IMR-90 (cell line): ENCODE results near the gene APOL2. TPM values are rescaled to one million over a fixed set of nuclear protein-coding genes. Genes with fewer than 3 reads are reported as not detected.

Experiments
- ATAC-seq: fragments of 200-7000 bp; cut with Tn5 transposase; 2 replicates; pipeline ENCODE4 v1.9.1; 2020; ENCODE audit warnings: low read depth, mild to moderate bottlenecking, moderate library complexity
- BruUV-seq: library from RNA; stranded (reverse); fragments of 400-500 nt; replicated peaks from 2 replicates; lab custom pipeline; 2021; lab: Mats Ljungman, UMichigan
- CTCF ChIA-PET: fragments of 300-600 bp; formaldehyde crosslinking; extraction: SDS; loops from one replicate; lab custom pipeline; 2021; ENCODE audit warnings: antibody characterized with exemption; lab: Yijun Ruan, JAX
- POLR2A ChIA-PET: fragments of 300-600 bp; sonication (Branson Sonifier 250); formaldehyde crosslinking; loops from one replicate; lab custom pipeline; 2022; ENCODE audit warnings: antibody characterized with exemption; ENCODE audit not compliant: unreplicated experiment; lab: Charles Lee
- DNase-seq: peaks from one replicate; pipeline ENCODE4 v3.0.0; 2013
- H2AFZ ChIP-seq: replicated peaks from 2 replicates; pipeline ENCODE3; 2013; ENCODE audit warnings: low read length, mild to moderate bottlenecking; ENCODE audit not compliant: poor library complexity
- H2AK5ac ChIP-seq: 2 replicates; pipeline ENCODE4 v1.6.1; 2013; ENCODE audit warnings: low read depth, low read length, inconsistent platforms
- H2AK9ac ChIP-seq: replicated peaks from 2 replicates; pipeline ENCODE3; 2013; ENCODE audit warnings: mild to moderate bottlenecking, low read depth, low read length, moderate library complexity; ENCODE audit not compliant: poor library complexity
- H2BK120ac ChIP-seq: 2 replicates; pipeline ENCODE4 v1.6.1; 2013; ENCODE audit warnings: low read depth, low read length, inconsistent platforms
- H2BK15ac ChIP-seq: 3 replicates; pipeline ENCODE4 v1.6.1; 2013; ENCODE audit warnings: low read depth, low read length, inconsistent platforms
- H2BK20ac ChIP-seq: 2 replicates; pipeline ENCODE4 v1.6.1; 2013; ENCODE audit warnings: low read depth, mild to moderate bottlenecking, inconsistent platforms, low read length, moderate library complexity
- H2BK5ac ChIP-seq: 2 replicates; pipeline ENCODE4 v1.6.1; 2013; ENCODE audit warnings: mild to moderate bottlenecking, low read depth, low read length, inconsistent platforms; ENCODE audit not compliant: poor library complexity, severe bottlenecking
- H3K14ac ChIP-seq: replicated peaks from 2 replicates; pipeline ENCODE4 v1.6.1; 2013; ENCODE audit warnings: low read depth, low read length, inconsistent platforms
- H3K18ac ChIP-seq: 2 replicates; pipeline ENCODE4 v1.6.1; 2013; ENCODE audit warnings: low read depth, low read length, control low read depth
- H3K23ac ChIP-seq: 2 replicates; pipeline ENCODE4 v1.6.1; 2013; ENCODE audit warnings: low read depth, low read length, inconsistent platforms
- H3K27ac ChIP-seq: 2 replicates; pipeline ENCODE4 v1.5.1; 2013; ENCODE audit warnings: mild to moderate bottlenecking, control low read depth, low read length; ENCODE audit not compliant: insufficient read depth
- H3K27me3 ChIP-seq: 2 replicates; pipeline ENCODE4 v1.6.1; 2013; ENCODE audit warnings: low read length; ENCODE audit not compliant: control insufficient read depth, insufficient read depth
- H3K36me3 ChIP-seq: 2 replicates; pipeline ENCODE4 v1.6.1; 2013; ENCODE audit warnings: low read length, mixed read lengths; ENCODE audit not compliant: control insufficient read depth, insufficient read depth
- H3K4ac ChIP-seq: 2 replicates; pipeline ENCODE4 v1.6.1; 2013; ENCODE audit warnings: low read depth, low read length, inconsistent platforms
- H3K4me1 ChIP-seq: 2 replicates; pipeline ENCODE4 v1.6.1; 2013; ENCODE audit warnings: low read length, mixed read lengths; ENCODE audit not compliant: control insufficient read depth, insufficient read depth
- H3K4me2 ChIP-seq: 2 replicates; pipeline ENCODE4 v1.6.1; 2013; ENCODE audit warnings: low read depth, mild to moderate bottlenecking, control low read depth, low read length, moderate library complexity
- H3K4me3 ChIP-seq: 2 replicates; pipeline ENCODE4 v1.5.1; 2013; ENCODE audit warnings: low read depth, mild to moderate bottlenecking, control low read depth, low read length, moderate library complexity; ENCODE audit not compliant: insufficient read depth
- H3K56ac ChIP-seq: 2 replicates; pipeline ENCODE4 v1.6.1; 2013; ENCODE audit warnings: low read length, inconsistent platforms; ENCODE audit not compliant: insufficient read depth; ENCODE audit errors: extremely low read depth
- H3K79me1 ChIP-seq, 2 experiments: 2 replicates each; pipeline ENCODE4 v1.6.1; 2013; ENCODE audit warnings: low read length in 2 of 2, inconsistent platforms in 1 of 2, low read depth in 1 of 2
- H3K9ac ChIP-seq: 2 replicates; pipeline ENCODE4 v1.6.1; 2013; ENCODE audit warnings: low read depth, low read length, control low read depth
- H3K9me1 ChIP-seq: 2 replicates; pipeline ENCODE4 v1.6.1; 2013; ENCODE audit warnings: low read length, inconsistent platforms; ENCODE audit not compliant: insufficient read depth
- H3K9me3 ChIP-seq: 2 replicates; pipeline ENCODE4 v1.6.1; 2013; ENCODE audit warnings: low read length; ENCODE audit not compliant: control insufficient read depth, insufficient read depth
- H4K20me1 ChIP-seq: 2 replicates; pipeline ENCODE4 v1.6.1; 2013; ENCODE audit warnings: low read length, inconsistent platforms; ENCODE audit not compliant: insufficient read depth
- H4K5ac ChIP-seq: 2 replicates; pipeline ENCODE4 v1.6.1; 2013; ENCODE audit warnings: mild to moderate bottlenecking, low read depth, low read length, control low read depth
- H4K8ac ChIP-seq, 2 experiments: 2 replicates each; pipeline ENCODE4 v1.6.1; 2013; ENCODE audit warnings: low read depth in 2 of 2, low read length in 2 of 2, control low read depth in 1 of 2, inconsistent platforms in 1 of 2
- H4K91ac ChIP-seq: 2 replicates; pipeline ENCODE4 v1.6.1; 2013; ENCODE audit warnings: low read depth, low read length, inconsistent platforms; ENCODE audit not compliant: insufficient read depth
- BHLHE40 ChIP-seq: fragments of 150-350 bp; IDR thresholded peaks from 2 replicates; pipeline ENCODE4 v1.6.1; 2016; ENCODE audit warnings: mild to moderate bottlenecking, low read depth, low read length
- CEBPB ChIP-seq: IDR thresholded peaks from 2 replicates; pipeline ENCODE4 v1.6.1; 2012; ENCODE audit warnings: low read depth, low read length, improper control_type of control experiment
- CHD1 ChIP-seq: IDR thresholded peaks from 2 replicates; pipeline ENCODE4 v1.6.1; 2012; ENCODE audit warnings: low read depth, low read length, improper control_type of control experiment
- FOS ChIP-seq: fragments of 150-350 bp; IDR thresholded peaks from 2 replicates; pipeline ENCODE4 v1.6.1; 2016; ENCODE audit warnings: low read depth, low read length
- MAFK ChIP-seq: IDR thresholded peaks from 2 replicates; pipeline ENCODE4 v1.6.1; 2012; ENCODE audit warnings: low read depth, low read length, improper control_type of control experiment
- MAZ ChIP-seq: IDR thresholded peaks from 2 replicates; pipeline ENCODE4 v1.6.1; 2012; ENCODE audit warnings: low read depth, mild to moderate bottlenecking, low read length, improper control_type of control experiment, moderate library complexity, borderline replicate concordance
- MXI1 ChIP-seq: IDR thresholded peaks from 2 replicates; pipeline ENCODE4 v1.6.1; 2012; ENCODE audit warnings: low read depth, mild to moderate bottlenecking, low read length, moderate library complexity, borderline replicate concordance
- NFE2L2 ChIP-seq: fragments of 150-350 bp; IDR thresholded peaks from 2 replicates; pipeline ENCODE4 v1.6.1; 2016; ENCODE audit warnings: low read depth, mild to moderate bottlenecking, low read length
- POLR2A ChIP-seq: IDR thresholded peaks from 2 replicates; pipeline ENCODE4 v1.6.1; 2012; ENCODE audit warnings: mild to moderate bottlenecking, low read depth, low read length
- RAD21 ChIP-seq: IDR thresholded peaks from 2 replicates; pipeline ENCODE4 v1.6.1; 2012; ENCODE audit warnings: low read length, improper control_type of control experiment
- RCOR1 ChIP-seq: IDR thresholded peaks from 2 replicates; pipeline ENCODE4 v1.6.1; 2012; ENCODE audit warnings: mild to moderate bottlenecking, low read length, improper control_type of control experiment; ENCODE audit not compliant: insufficient replicate concordance
- RFX5 ChIP-seq: IDR thresholded peaks from 2 replicates; pipeline ENCODE4 v1.8.0; 2012; ENCODE audit warnings: low read depth, mild to moderate bottlenecking, low read length, moderate library complexity
- SMC3 ChIP-seq: fragments of 150-350 bp; IDR thresholded peaks from 2 replicates; pipeline ENCODE4 v1.6.1; 2016; ENCODE audit warnings: low read depth, mild to moderate bottlenecking, antibody characterized with exemption, low read length, moderate library complexity
- WGBS, 2 experiments: methylation state at CpG; one replicate each; pipeline versions ENCODE4 v1.1.5 to v1.1.7; 2013; ENCODE audit warnings: missing lambda C conversion rate in 2 of 2; ENCODE audit not compliant: insufficient read length in 1 of 2; ENCODE audit errors: extremely low coverage in 2 of 2; 5-methylcytosine and 5-hydroxymethylcytosine counted together
- dilution Hi-C: fragments of 300-500 bp; cut with HindIII; formaldehyde crosslinking; loops from one replicate; pipeline ENCODE4 v1.14.3; 2018; ENCODE audit warnings: low sequenced_read_pairs; ENCODE audit not compliant: unreplicated experiment
- in situ Hi-C: fragments of 300-500 bp; cut with MboI; formaldehyde crosslinking; loops from 3 replicates; pipeline ENCODE4 v1.14.3; 2019; ENCODE audit warnings: low sequenced_read_pairs, inconsistent platforms, mixed read lengths
- intact Hi-C: fragments of 100-400 bp; cut with micrococcal nuclease; formaldehyde crosslinking; loops from 2 replicates; pipeline ENCODE4 v1.10.0; 2022
- polyA plus RNA-seq, 3 experiments: library from polyadenylated mRNA; depleted of rRNA; stranded (reverse); fragments of >200 nt; gene quantifications; 2 replicates each; pipeline ENCODE4 v1.2.3, GENCODE V29; 2012; ENCODE audit warnings: low replicate concordance in 1 of 3
- total RNA-seq: library from RNA; depleted of rRNA; stranded (reverse); fragments of >200 nt; gene quantifications from 2 replicates; pipeline ENCODE4 v1.2.3, GENCODE V29; 2012
- TF ChIP-seq, protein P1 (sequence below): conservative IDR thresholded peaks from 2 replicates; pipeline ENCODE4 v1.5.1; 2012; ENCODE audit warnings: mild to moderate bottlenecking, low read depth, low read length, improper control_type of control experiment
- TF ChIP-seq, protein P2 (sequence below): fragments of 150-350 bp; IDR thresholded peaks from 2 replicates; pipeline ENCODE4 v1.6.1; 2016; ENCODE audit warnings: low read depth, mild to moderate bottlenecking, low read length, moderate library complexity, borderline replicate concordance

Gene APOL2
- total and polyA plus RNA-seq, 2 of the 4 experiments (the other 2 are of a cell fraction) = 13.1 to 57.5 TPM

DNA sequence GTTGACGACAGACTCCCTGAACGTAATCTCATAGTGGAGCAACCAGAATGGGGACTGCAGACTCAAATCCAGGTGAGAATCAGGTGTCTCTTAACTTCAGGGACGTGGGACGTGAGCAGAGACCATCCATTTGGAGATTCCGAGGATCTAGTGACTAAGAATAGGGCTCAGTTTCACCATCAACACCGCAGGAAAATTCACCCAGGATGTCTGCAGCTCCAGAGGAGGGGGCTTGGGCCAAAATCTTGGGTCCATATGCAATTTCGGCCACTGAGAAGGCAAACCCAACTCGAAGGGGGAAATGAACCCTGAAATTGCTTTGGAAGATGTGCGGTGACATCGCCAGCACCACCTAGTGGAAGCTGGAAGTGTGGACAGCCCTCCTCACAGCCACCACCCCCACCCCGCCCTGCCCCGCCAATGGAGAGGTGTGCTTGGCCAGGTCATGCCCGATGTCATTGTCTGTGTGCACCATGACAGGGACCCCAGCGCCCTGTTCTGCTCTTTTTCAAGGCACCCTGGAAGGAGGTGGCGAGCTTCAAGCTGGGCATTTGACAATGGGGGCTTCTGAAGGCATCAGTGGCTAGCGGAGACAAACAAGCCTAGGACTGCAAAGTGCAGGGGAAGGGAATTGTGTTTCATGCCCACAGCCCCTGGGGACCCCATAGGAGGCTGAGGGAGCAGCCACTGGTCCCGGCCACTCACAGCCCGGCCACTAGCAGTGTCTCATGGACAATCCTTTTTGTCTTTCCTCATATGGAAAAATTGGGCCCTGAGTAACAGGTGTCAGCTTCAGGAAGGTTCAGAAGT, 38.4 kb upstream of the APOL2 start:
- intact Hi-C loops (loop anchor here (2.0 to 5.0 kb wide), 3 partner anchors 40 to 130 kb away; partner anchors contain the start of gene APOL2), in situ Hi-C loops (no loop called here), dilution Hi-C loops (no loop called here)
- peaks cover 6 to 23% of the 10 kb centered on the region in 2 experiments for H3K79me1 ChIP-seq
- H3K23ac ChIP-seq = no peak overlapping the region
- no peak overlapping the region; a peak in 1 of 4 replicates for H4K8ac ChIP-seq
- H2AK9ac ChIP-seq = no peak overlapping the region
- peaks cover 36% of the 10 kb centered on the region for H3K36me3 ChIP-seq
- peak; percentile 56 for DNase-seq
- no peak overlapping the region for H2BK120ac ChIP-seq
- H2BK15ac ChIP-seq = no peak overlapping the region
- no peak overlapping the region for H3K4me2 ChIP-seq
- no peak overlapping the region for H2BK5ac ChIP-seq
- ATAC-seq = peak; percentile 74
- H2AFZ ChIP-seq = peak overlapping the region; percentile 12
- BruUV-seq = no TSS peak
- 20% methylated on average over 7 of the region's 18 CpGs; no CpG with 5 or more reads in 1 of the 2 experiments for WGBS, 2 experiments
- no peak overlapping the region for H4K91ac ChIP-seq
- H2AK5ac ChIP-seq = no peak overlapping the region
- H3K27me3 ChIP-seq = no peaks in the 10 kb centered on the region
- no peak overlapping the region for H3K4me3 ChIP-seq
- no peak overlapping the region for H2BK20ac ChIP-seq
- H3K27ac ChIP-seq = no peak overlapping the region
- no peak overlapping the region for H3K9ac ChIP-seq
- H3K14ac ChIP-seq = no peak overlapping the region
- H4K20me1 ChIP-seq = peaks cover 50% of the 10 kb centered on the region
- no peak overlapping the region for H3K18ac ChIP-seq
- no peak overlapping the region for H3K56ac ChIP-seq
- H3K4ac ChIP-seq = no peak overlapping the region
- CTCF ChIA-PET = interaction anchor here (0.6 kb wide), 1 partner anchor 716 kb away, joined by 4 read pairs; no protein-coding TSS in a partner anchor
- H3K9me1 ChIP-seq = 0 out of 2 replicates have a peak, but pooled peaks cover 5% of the 10 kb centered on the region
- POLR2A ChIA-PET = interaction anchor here (0.6 kb wide), 1 partner anchor 12 kb away, joined by 4 read pairs; no protein-coding TSS in a partner anchor
- H3K4me1 ChIP-seq = no peaks in the 10 kb centered on the region
- H4K5ac ChIP-seq = no peak overlapping the region
- H3K9me3 ChIP-seq = peaks cover 3% of the 10 kb centered on the region; the same call in 1 of the 2 replicates
- TF ChIP-seq CEBPB (no peak), RCOR1 (no peak), SMC3 (peak; percentile 31; the same call in 1 of the 2 replicates), POLR2A (peak; percentile 38; the same call in 1 of the 2 replicates), RFX5 (no peak), CHD1 (no peak), MAZ (peak; percentile 44; the same call in 1 of the 2 replicates), MAFK (no peak), MXI1 (no peak), BHLHE40 (no peak), RAD21 (peak; percentile 37), FOS (no peak), NFE2L2 (no peak)
- TF ChIP-seq, protein P1, sequence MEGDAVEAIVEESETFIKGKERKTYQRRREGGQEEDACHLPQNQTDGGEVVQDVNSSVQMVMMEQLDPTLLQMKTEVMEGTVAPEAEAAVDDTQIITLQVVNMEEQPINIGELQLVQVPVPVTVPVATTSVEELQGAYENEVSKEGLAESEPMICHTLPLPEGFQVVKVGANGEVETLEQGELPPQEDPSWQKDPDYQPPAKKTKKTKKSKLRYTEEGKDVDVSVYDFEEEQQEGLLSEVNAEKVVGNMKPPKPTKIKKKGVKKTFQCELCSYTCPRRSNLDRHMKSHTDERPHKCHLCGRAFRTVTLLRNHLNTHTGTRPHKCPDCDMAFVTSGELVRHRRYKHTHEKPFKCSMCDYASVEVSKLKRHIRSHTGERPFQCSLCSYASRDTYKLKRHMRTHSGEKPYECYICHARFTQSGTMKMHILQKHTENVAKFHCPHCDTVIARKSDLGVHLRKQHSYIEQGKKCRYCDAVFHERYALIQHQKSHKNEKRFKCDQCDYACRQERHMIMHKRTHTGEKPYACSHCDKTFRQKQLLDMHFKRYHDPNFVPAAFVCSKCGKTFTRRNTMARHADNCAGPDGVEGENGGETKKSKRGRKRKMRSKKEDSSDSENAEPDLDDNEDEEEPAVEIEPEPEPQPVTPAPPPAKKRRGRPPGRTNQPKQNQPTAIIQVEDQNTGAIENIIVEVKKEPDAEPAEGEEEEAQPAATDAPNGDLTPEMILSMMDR = peak; percentile 63
- TF ChIP-seq, protein P2, sequence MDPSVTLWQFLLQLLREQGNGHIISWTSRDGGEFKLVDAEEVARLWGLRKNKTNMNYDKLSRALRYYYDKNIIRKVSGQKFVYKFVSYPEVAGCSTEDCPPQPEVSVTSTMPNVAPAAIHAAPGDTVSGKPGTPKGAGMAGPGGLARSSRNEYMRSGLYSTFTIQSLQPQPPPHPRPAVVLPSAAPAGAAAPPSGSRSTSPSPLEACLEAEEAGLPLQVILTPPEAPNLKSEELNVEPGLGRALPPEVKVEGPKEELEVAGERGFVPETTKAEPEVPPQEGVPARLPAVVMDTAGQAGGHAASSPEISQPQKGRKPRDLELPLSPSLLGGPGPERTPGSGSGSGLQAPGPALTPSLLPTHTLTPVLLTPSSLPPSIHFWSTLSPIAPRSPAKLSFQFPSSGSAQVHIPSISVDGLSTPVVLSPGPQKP = no peak
